SIG-M5 (cell line): ENCODE results near the gene ACTR6.
"Not testable (repeated sequence)": the region's sequence is repeated elsewhere in the genome, so short reads cannot be mapped to it uniquely, and the experiment has no call there.

Source experiments
- DNase-seq: peaks from one replicate; lab custom pipeline; 2025; lab: John Stamatoyannopoulos, UW

The ACTR6 gene

GRCh38 chr12:100219328-100220109, 18.9 kb downstream of the ACTR6 start:
- no peak for DNase-seq

- DNase-seq, result no peak
These were observed 20.9 kb downstream of the ACTR6 start for GRCh38 chr12:100221523-100221922.

GRCh38 chr12:100222173-100222572, 21.6 kb downstream of the ACTR6 start:
- not testable (repeated sequence) for DNase-seq

GRCh38 chr12:100225491-100225890, 24.9 kb downstream of the ACTR6 start:
- DNase-seq, result no peak

GRCh38 chr12:100229036-100229635, 28.5 kb downstream of the ACTR6 start:
- no peak for DNase-seq

- DNase-seq, result peak; percentile 34
These were observed 29.3 kb downstream of the ACTR6 start for GRCh38 chr12:100229876-100230275.

- not testable (repeated sequence) for DNase-seq
These were observed 31.3 kb downstream of the ACTR6 start for GRCh38 chr12:100231873-100232272.

- DNase-seq, result no peak
These were observed 33.6 kb downstream of the ACTR6 start for GRCh38 chr12:100234166-100234565.

- DNase-seq, result no peak
These were observed 34.1 kb downstream of the ACTR6 start for GRCh38 chr12:100234591-100235304.

- DNase-seq, result no peak
These were observed 38.2 kb downstream of the ACTR6 start for GRCh38 chr12:100238801-100239200.

- DNase-seq, result no peak
These were observed 39.0 kb downstream of the ACTR6 start for GRCh38 chr12:100239589-100239988.

GRCh38 chr12:100243137-100243536, 42.5 kb downstream of the ACTR6 start:
- no peak for DNase-seq

- DNase-seq, result no peak
These were observed 47.1 kb downstream of the ACTR6 start for GRCh38 chr12:100247765-100248164.

GRCh38 chr12:100248886-100249285, 48.3 kb downstream of the ACTR6 start:
- no peak for DNase-seq

- DNase-seq, result no peak
These were observed 49.3 kb downstream of the ACTR6 start for GRCh38 chr12:100249941-100250340.

- no peak for DNase-seq
These were observed 51.3 kb downstream of the ACTR6 start for GRCh38 chr12:100251917-100252316.

- no peak for DNase-seq
These were observed 52.8 kb downstream of the ACTR6 start for GRCh38 chr12:100253437-100253836.

- DNase-seq, result no peak
These were observed 54.3 kb downstream of the ACTR6 start for GRCh38 chr12:100254876-100255275.

GRCh38 chr12:100258127-100258526, 57.5 kb downstream of the ACTR6 start:
- DNase-seq, result no peak

GRCh38 chr12:100263131-100263530, 62.5 kb downstream of the ACTR6 start:
- DNase-seq, result no peak

GRCh38 chr12:100265107-100265506, 64.5 kb downstream of the ACTR6 start:
- not testable (repeated sequence) for DNase-seq

GRCh38 chr12:100265732-100266584, 65.3 kb downstream of the ACTR6 start:
- DNase-seq, result no peak
